ENCODE measurements around the gene ATE1.

DNA sequence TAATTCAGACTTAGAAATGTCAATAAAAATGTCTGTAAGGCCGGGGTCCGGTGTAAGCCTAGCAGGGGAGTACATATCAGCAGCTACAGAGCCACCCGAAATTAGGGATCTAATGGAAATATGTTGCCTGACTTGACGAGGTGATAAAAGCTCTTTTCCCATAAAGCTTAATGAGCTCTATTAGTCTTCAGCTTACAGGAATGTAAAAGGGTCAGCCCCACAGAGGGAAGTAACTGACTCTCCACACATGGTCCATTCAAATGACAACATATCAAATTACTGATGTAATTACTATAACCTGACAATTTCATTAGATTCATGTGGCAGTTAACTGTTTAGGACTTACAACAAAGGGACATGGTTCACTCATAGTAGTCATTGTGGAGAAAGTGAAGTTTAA, 62.3 kb downstream of the ATE1 start:
- TF ChIP-seq CTCF (IDR thresholded peaks at IDR 0.05; ENCODE audit: insufficient read depth, low read depth, low read length) (no peak), EZH2 (IDR thresholded peaks at IDR 0.05; ENCODE audit: insufficient read depth, low read length) (no peak)
